Bronchial epithelial cell (primary cell): ENCODE data around the gene TLL1. TPM values are rescaled to one million over a fixed set of nuclear protein-coding genes. Genes with fewer than 3 reads are reported as not detected.
A peak's percentile ranks its signal among the peaks of the same experiment; 100 is the strongest.

ENCODE experiments used
- DNase-seq: peaks from one replicate; pipeline ENCODE4 v3.0.0-alpha.2; 2010; ENCODE audit warnings: low read depth
- FAIRE-seq: peaks from 2 replicates; lab custom pipeline; 2011; peaks lifted over from hg19 to GRCh38; lab: Jason Lieb, UNC
- H3K27me3 ChIP-seq: 2 replicates; pipeline ENCODE4 v1.5.1; 2011; ENCODE audit warnings: low read length; ENCODE audit not compliant: control insufficient read depth, insufficient read depth
- H3K36me3 ChIP-seq: 2 replicates; pipeline ENCODE4 v1.5.1; 2011; ENCODE audit warnings: low read length; ENCODE audit not compliant: control insufficient read depth, insufficient read depth
- H3K4me3 ChIP-seq: 2 replicates; pipeline ENCODE4 v1.5.1; 2011; ENCODE audit warnings: mild to moderate bottlenecking, low read depth, low read length, control low read depth
- CTCF ChIP-seq: IDR thresholded peaks from 2 replicates; pipeline ENCODE4 v1.5.1; 2011; ENCODE audit warnings: mild to moderate bottlenecking, moderate library complexity, low read length, control low read depth, inconsistent platforms; ENCODE audit not compliant: insufficient read depth, severe bottlenecking
- total RNA-seq: library from RNA; depleted of rRNA; stranded (reverse); fragments of >200 nt; gene quantifications from 2 replicates; pipeline ENCODE4 v1.2.1, GENCODE V29; 2014

Gene TLL1
- total RNA-seq, 1 donor from 2014 or later = 0.53 TPM

GRCh38 chr4:165965503-165965902, 92.5 kb downstream of the TLL1 start:
- Histone ChIP-seq H3K36me3 (no peaks in the 10 kb centered on the region), H3K4me3 (no peak overlapping the region), H3K27me3 (no peaks in the 10 kb centered on the region)
- no peak for TF ChIP-seq CTCF
- FAIRE-seq (no peak), DNase-seq (peak; percentile 61)

GRCh38 chr4:165966833-165967232, 93.8 kb downstream of the TLL1 start:
- Histone ChIP-seq H3K36me3 (no peaks in the 10 kb centered on the region), H3K4me3 (no peak overlapping the region), H3K27me3 (no peaks in the 10 kb centered on the region)
- DNase-seq (no peak), FAIRE-seq (no peak)
- no peak for TF ChIP-seq CTCF

- no peak overlapping the region for H3K4me3 ChIP-seq
- FAIRE-seq = no peak
- H3K27me3 ChIP-seq = no peaks in the 10 kb centered on the region
- TF ChIP-seq CTCF = no peak
- DNase-seq = peak; percentile 97
- no peaks in the 10 kb centered on the region for H3K36me3 ChIP-seq
Measured at GRCh38 chr4:165967486-165967885, 94.4 kb downstream of the TLL1 start.

GRCh38 chr4:165970703-165971420, 97.8 kb downstream of the TLL1 start:
- Histone ChIP-seq H3K36me3 (no peaks in the 10 kb centered on the region), H3K27me3 (no peaks in the 10 kb centered on the region), H3K4me3 (no peak overlapping the region)
- FAIRE-seq = no peak
- no peak for TF ChIP-seq CTCF
- peak; percentile 37 for DNase-seq

- TF ChIP-seq CTCF = no peak
- no peak overlapping the region for H3K4me3 ChIP-seq
- DNase-seq = no peak
Measured at GRCh38 chr4:165971446-165971845, 98.4 kb downstream of the TLL1 start.

GRCh38 chr4:165971933-165972332, 98.9 kb downstream of the TLL1 start:
- DNase-seq = peak; percentile 91

More at GRCh38 chr4:165971446-165971845, 98.4 kb downstream of the TLL1 start:
- H3K27me3 ChIP-seq = no peaks in the 10 kb centered on the region
- FAIRE-seq = no peak
- H3K36me3 ChIP-seq = no peaks in the 10 kb centered on the region

More at GRCh38 chr4:165971933-165972332, 98.9 kb downstream of the TLL1 start:
- no peaks in the 10 kb centered on the region for H3K27me3 ChIP-seq
- H3K36me3 ChIP-seq = no peaks in the 10 kb centered on the region
- peak; percentile 23 for FAIRE-seq
- TF ChIP-seq CTCF = no peak
- H3K4me3 ChIP-seq = no peak overlapping the region
